ENCODE results near the gene CUEDC1. TPM values are rescaled to one million over a fixed set of nuclear protein-coding genes. Genes with fewer than 3 reads are reported as not detected.

Gene CUEDC1
- total and polyA plus RNA-seq, 2 of the 13 experiments (the other 11 are each of a cell fraction or from before 2014, with no cell fraction given), result 7.4 to 12.9 TPM

DNA sequence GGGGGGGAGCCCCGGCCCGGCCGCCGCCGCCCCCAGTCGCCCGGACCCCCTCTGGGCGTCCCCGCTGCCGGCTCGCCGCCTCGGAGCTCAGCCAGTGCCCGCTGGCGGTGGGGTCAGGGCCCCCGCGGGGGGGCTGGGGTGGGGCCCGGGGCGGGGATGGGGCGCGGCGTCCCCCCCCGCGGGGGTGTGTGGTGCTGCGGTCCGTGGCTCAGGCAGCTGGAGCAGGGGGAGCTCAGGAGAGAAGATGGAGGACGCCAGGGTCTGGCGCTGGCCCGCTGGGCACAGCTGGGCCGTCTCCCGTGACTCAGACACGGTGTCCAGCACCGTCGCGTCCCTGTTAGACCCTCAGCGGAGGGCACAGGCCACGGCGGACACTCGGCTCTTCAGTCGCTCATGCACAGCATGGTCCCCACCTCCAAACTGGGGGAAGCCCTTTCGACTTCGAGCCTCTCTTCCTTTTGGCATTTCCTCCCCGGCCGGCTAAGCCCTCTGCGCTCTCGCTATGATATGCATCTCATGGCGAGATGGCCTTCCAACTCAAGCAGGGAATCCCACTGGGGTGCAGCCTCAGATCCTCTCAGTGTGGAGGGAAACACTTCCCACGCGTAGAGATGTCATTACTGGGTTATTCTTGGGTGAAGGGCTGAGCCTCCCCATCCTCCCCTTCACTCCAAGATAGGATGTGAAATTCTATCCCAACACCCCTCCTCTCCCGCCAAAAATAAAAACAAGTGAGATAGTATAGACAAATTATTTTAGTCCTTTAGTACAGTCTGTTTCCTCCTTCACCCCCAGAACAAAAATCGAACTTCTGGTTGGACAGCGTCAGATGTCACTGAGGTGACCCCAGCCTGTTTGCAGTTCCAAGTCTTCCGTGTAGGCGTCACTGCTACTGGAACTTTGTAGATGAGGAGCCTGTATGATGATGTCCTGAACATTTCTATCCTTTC, 33.4 kb upstream of the CUEDC1 start (continued):
- TF ChIP-seq ZNF709 (CRISPR knock-in tag; IDR thresholded peaks at IDR 0.05), result 0 out of 2 replicates have a peak, but pooled peaks have one; percentile 42
- no peak for TF ChIP-seq JDP2 (CRISPR knock-in tag; IDR thresholded peaks at IDR 0.05; ENCODE audit: borderline replicate concordance)
- TF ChIP-seq GATAD1 (CRISPR knock-in tag; IDR thresholded peaks at IDR 0.05), result peak; percentile 59; the same call in 1 of the 2 replicates
- TF ChIP-seq ZNF256 (CRISPR knock-in tag; conservative IDR thresholded peaks at IDR 0.05), result no peak
- TF ChIP-seq RAD21 (CRISPR knock-in tag; IDR thresholded peaks at IDR 0.05), result peak; percentile 35; the same call in 1 of the 2 replicates
- TF ChIP-seq ZNF138 (CRISPR knock-in tag; IDR thresholded peaks at IDR 0.05; ENCODE audit: low read depth), result no peak; the same call in 1 of the 2 replicates
- TF ChIP-seq, protein P1, sequence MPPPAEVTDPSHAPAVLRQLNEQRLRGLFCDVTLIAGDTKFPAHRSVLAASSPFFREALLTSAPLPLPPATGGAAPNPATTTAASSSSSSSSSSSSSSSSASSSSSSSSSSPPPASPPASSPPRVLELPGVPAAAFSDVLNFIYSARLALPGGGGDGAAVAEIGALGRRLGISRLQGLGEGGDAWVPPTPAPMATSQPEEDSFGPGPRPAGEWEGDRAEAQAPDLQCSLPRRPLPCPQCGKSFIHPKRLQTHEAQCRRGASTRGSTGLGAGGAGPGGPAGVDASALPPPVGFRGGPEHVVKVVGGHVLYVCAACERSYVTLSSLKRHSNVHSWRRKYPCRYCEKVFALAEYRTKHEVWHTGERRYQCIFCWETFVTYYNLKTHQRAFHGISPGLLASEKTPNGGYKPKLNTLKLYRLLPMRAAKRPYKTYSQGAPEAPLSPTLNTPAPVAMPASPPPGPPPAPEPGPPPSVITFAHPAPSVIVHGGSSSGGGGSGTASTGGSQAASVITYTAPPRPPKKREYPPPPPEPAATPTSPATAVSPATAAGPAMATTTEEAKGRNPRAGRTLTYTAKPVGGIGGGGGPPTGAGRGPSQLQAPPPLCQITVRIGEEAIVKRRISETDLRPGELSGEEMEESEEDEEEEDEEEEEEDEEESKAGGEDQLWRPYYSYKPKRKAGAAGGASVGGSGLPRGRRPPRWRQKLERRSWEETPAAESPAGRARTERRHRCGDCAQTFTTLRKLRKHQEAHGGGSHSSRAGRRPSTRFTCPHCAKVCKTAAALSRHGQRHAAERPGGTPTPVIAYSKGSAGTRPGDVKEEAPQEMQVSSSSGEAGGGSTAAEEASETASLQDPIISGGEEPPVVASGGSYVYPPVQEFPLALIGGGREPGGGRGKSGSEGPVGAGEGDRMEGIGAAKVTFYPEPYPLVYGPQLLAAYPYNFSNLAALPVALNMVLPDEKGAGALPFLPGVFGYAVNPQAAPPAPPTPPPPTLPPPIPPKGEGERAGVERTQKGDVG (CRISPR knock-in tag; IDR thresholded peaks at IDR 0.05; ENCODE audit: borderline replicate concordance), result no peak
- TF ChIP-seq, protein P2, sequence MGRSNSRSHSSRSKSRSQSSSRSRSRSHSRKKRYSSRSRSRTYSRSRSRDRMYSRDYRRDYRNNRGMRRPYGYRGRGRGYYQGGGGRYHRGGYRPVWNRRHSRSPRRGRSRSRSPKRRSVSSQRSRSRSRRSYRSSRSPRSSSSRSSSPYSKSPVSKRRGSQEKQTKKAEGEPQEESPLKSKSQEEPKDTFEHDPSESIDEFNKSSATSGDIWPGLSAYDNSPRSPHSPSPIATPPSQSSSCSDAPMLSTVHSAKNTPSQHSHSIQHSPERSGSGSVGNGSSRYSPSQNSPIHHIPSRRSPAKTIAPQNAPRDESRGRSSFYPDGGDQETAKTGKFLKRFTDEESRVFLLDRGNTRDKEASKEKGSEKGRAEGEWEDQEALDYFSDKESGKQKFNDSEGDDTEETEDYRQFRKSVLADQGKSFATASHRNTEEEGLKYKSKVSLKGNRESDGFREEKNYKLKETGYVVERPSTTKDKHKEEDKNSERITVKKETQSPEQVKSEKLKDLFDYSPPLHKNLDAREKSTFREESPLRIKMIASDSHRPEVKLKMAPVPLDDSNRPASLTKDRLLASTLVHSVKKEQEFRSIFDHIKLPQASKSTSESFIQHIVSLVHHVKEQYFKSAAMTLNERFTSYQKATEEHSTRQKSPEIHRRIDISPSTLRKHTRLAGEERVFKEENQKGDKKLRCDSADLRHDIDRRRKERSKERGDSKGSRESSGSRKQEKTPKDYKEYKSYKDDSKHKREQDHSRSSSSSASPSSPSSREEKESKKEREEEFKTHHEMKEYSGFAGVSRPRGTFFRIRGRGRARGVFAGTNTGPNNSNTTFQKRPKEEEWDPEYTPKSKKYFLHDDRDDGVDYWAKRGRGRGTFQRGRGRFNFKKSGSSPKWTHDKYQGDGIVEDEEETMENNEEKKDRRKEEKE (IDR thresholded peaks at IDR 0.05), result no peak
- peak; percentile 78; the same call in 1 of the 2 replicates for TF ChIP-seq ZNF773 (CRISPR knock-in tag; IDR thresholded peaks at IDR 0.05; ENCODE audit: borderline replicate concordance)
- no peak for TF ChIP-seq MIXL1 (CRISPR knock-in tag; IDR thresholded peaks at IDR 0.05)
- peak; percentile 71; the same call in 1 of the 2 replicates for TF ChIP-seq TOPORS (CRISPR knock-in tag; IDR thresholded peaks at IDR 0.05)
- no peak for TF ChIP-seq FOSL1 (CRISPR knock-in tag; IDR thresholded peaks at IDR 0.05; ENCODE audit: borderline replicate concordance)
- TF ChIP-seq ZNF562 (CRISPR knock-in tag; IDR thresholded peaks at IDR 0.05; ENCODE audit: borderline replicate concordance), result no peak
- TF ChIP-seq EP300 (IDR thresholded peaks at IDR 0.05; ENCODE audit: low read depth in 2 of 2, low read length in 2 of 2), result no peak; a peak in 1 of 4 replicates
- TF ChIP-seq EP300 (CRISPR knock-in tag; IDR thresholded peaks at IDR 0.05; ENCODE audit: borderline replicate concordance), result no peak
- TF ChIP-seq PCBP2 (optimal IDR thresholded peaks at IDR 0.05; ENCODE audit: low read depth, low read length, poor library complexity, severe bottlenecking), result no peak
- peak; percentile 14; the same call in 1 of the 2 replicates for TF ChIP-seq GATAD2A (CRISPR knock-in tag; IDR thresholded peaks at IDR 0.05)
- TF ChIP-seq NONO (IDR thresholded peaks at IDR 0.05), result no peak
- peak; percentile 54; the same call in 1 of the 2 replicates for TF ChIP-seq NONO (CRISPR knock-in tag; conservative IDR thresholded peaks at IDR 0.05)
- TF ChIP-seq ZNF776 (CRISPR knock-in tag; IDR thresholded peaks at IDR 0.05), result 0 out of 2 replicates have a peak, but pooled peaks have one; percentile 72
- TF ChIP-seq, protein P3, sequence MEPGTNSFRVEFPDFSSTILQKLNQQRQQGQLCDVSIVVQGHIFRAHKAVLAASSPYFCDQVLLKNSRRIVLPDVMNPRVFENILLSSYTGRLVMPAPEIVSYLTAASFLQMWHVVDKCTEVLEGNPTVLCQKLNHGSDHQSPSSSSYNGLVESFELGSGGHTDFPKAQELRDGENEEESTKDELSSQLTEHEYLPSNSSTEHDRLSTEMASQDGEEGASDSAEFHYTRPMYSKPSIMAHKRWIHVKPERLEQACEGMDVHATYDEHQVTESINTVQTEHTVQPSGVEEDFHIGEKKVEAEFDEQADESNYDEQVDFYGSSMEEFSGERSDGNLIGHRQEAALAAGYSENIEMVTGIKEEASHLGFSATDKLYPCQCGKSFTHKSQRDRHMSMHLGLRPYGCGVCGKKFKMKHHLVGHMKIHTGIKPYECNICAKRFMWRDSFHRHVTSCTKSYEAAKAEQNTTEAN (CRISPR knock-in tag; conservative IDR thresholded peaks at IDR 0.05), result no peak; the same call in 1 of the 2 replicates
- no peak for TF ChIP-seq ARNTL (CRISPR knock-in tag; IDR thresholded peaks at IDR 0.05)
- 0 out of 2 replicates have a peak, but pooled peaks have one; percentile 38 for TF ChIP-seq ZNF790 (CRISPR knock-in tag; IDR thresholded peaks at IDR 0.05; ENCODE audit: borderline replicate concordance)

Data from HepG2 (cell line).